SK-N-SH (cell line): ENCODE data around the gene MTFMT.

Experiments
- GABPA ChIP-seq: IDR thresholded peaks from 2 replicates; pipeline ENCODE4 v1.4.0; 2012; ENCODE audit warnings: low read depth, mild to moderate bottlenecking
- TF ChIP-seq, protein P1 (sequence below): fragments of 200-600 bp; sonication (generic); IDR thresholded peaks from 2 replicates; pipeline ENCODE4 v1.6.1; 2017; ENCODE audit warnings: antibody characterized with exemption, mild to moderate bottlenecking, moderate library complexity
- TF ChIP-seq, protein P2 (sequence below): IDR thresholded peaks from 2 replicates; pipeline ENCODE4 v1.6.1; 2012; ENCODE audit warnings: mild to moderate bottlenecking, low read depth, low read length, moderate library complexity

DNA sequence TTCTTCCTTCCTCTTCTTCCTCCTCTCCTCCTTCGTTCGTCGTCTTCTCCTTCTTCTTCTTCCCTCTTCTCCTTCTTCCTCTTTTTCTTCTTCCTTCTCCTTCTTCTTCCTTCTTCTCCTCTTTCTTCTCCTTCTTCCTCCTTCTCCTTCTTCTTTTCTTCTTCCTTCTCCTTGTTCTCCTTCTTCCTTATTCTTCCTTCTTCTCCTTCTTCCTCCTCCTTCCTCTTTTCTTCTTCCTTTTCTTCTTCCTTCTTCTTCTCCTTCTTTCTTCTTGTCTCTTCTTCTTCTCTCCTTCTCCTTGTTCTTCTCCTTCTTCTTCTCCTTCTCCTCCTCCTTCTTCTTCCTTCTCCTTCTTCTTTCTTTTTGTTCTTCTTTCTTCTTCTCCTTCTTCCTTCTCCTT, 75.0 kb downstream of the MTFMT start:
- TF ChIP-seq, protein P1, sequence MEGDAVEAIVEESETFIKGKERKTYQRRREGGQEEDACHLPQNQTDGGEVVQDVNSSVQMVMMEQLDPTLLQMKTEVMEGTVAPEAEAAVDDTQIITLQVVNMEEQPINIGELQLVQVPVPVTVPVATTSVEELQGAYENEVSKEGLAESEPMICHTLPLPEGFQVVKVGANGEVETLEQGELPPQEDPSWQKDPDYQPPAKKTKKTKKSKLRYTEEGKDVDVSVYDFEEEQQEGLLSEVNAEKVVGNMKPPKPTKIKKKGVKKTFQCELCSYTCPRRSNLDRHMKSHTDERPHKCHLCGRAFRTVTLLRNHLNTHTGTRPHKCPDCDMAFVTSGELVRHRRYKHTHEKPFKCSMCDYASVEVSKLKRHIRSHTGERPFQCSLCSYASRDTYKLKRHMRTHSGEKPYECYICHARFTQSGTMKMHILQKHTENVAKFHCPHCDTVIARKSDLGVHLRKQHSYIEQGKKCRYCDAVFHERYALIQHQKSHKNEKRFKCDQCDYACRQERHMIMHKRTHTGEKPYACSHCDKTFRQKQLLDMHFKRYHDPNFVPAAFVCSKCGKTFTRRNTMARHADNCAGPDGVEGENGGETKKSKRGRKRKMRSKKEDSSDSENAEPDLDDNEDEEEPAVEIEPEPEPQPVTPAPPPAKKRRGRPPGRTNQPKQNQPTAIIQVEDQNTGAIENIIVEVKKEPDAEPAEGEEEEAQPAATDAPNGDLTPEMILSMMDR: no peak
- TF ChIP-seq, protein P2, sequence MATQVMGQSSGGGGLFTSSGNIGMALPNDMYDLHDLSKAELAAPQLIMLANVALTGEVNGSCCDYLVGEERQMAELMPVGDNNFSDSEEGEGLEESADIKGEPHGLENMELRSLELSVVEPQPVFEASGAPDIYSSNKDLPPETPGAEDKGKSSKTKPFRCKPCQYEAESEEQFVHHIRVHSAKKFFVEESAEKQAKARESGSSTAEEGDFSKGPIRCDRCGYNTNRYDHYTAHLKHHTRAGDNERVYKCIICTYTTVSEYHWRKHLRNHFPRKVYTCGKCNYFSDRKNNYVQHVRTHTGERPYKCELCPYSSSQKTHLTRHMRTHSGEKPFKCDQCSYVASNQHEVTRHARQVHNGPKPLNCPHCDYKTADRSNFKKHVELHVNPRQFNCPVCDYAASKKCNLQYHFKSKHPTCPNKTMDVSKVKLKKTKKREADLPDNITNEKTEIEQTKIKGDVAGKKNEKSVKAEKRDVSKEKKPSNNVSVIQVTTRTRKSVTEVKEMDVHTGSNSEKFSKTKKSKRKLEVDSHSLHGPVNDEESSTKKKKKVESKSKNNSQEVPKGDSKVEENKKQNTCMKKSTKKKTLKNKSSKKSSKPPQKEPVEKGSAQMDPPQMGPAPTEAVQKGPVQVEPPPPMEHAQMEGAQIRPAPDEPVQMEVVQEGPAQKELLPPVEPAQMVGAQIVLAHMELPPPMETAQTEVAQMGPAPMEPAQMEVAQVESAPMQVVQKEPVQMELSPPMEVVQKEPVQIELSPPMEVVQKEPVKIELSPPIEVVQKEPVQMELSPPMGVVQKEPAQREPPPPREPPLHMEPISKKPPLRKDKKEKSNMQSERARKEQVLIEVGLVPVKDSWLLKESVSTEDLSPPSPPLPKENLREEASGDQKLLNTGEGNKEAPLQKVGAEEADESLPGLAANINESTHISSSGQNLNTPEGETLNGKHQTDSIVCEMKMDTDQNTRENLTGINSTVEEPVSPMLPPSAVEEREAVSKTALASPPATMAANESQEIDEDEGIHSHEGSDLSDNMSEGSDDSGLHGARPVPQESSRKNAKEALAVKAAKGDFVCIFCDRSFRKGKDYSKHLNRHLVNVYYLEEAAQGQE: no peak
- no peak for TF ChIP-seq GABPA
